ENCODE data around the gene GSG1L. TPM values are rescaled to one million over a fixed set of nuclear protein-coding genes. Genes with fewer than 3 reads are reported as not detected.

The GSG1L gene
- total RNA-seq, 1 donor from 2014 or later, result 1.4 TPM

DNA sequence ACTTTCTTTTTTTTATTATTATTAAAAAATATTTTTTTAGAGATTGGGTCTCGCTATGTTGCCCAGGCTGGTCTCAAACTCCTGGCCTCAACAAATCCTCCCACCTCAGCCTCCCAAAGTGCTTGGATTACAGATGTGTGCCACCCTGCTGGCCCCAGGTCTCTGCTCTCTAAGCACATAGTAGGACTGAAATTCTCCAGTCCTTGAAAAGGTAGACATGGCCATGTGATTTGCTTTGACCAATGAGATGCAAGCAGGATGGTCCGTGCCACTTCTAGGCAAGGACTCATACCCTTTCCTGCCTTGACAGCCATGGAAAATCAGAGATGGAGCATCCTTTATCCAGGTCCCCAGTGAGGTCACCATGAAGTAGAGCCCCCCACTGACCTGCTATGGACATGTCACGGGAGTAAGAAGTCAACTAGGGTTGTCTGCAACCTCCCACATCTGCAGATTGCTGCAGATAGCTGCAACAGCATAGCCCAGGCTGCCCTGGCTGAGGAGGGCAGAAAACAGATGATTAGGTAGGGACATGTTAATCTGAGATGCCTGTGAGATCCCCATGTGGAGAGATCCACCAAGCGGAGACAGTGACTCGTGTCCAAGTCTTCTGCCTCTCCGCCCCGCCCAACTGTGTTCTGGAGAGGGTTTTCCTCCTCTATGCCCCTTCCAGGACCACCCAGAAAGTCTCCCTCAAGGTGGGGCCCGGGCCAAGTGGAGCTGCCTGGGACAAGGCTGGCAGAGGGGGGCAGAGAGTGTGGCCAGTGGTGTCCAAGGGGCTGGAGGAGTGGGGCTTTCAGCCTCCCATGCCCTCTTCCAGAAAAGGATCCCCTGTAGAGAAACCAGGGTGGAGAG lies 11.0 kb downstream of the GSG1L start:
- Mint-ChIP-seq H3K4me1 (ENCODE audit: unreplicated experiment) (peaks cover 5% of the 10 kb centered on the region), H3K27me3 (peaks cover 23% of the 10 kb centered on the region), H3K27ac (no peak overlapping the region), H3K9me3 (no peaks in the 10 kb centered on the region), H3K4me3 (no peak overlapping the region), H3K36me3 (no peaks in the 10 kb centered on the region)
- TF ChIP-seq, protein P1, sequence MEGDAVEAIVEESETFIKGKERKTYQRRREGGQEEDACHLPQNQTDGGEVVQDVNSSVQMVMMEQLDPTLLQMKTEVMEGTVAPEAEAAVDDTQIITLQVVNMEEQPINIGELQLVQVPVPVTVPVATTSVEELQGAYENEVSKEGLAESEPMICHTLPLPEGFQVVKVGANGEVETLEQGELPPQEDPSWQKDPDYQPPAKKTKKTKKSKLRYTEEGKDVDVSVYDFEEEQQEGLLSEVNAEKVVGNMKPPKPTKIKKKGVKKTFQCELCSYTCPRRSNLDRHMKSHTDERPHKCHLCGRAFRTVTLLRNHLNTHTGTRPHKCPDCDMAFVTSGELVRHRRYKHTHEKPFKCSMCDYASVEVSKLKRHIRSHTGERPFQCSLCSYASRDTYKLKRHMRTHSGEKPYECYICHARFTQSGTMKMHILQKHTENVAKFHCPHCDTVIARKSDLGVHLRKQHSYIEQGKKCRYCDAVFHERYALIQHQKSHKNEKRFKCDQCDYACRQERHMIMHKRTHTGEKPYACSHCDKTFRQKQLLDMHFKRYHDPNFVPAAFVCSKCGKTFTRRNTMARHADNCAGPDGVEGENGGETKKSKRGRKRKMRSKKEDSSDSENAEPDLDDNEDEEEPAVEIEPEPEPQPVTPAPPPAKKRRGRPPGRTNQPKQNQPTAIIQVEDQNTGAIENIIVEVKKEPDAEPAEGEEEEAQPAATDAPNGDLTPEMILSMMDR (conservative IDR thresholded peaks at IDR 0.05), result no peak
- no peak for DNase-seq (ENCODE audit: extremely low spot score, unreplicated experiment)

DNA sequence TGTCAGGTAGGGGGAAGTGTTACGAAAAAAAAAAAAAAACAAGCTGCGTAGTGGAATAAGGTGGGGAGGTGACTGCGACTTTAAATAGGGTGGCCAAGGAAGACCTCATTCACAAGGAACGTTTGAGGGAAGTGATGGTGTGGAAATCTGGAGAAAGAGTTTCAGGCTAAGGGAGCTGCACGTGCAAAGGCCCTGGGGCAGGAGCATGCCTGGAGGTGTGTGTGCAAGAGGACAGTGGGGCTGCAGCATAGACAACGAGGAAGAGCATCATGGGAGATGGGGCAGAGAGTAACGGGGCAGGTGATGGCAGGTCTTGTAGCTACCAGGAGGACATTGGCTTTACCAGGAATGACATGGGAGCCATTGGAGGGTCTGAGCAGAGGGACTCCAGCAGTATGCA lies 12.0 kb downstream of the GSG1L start:
- Mint-ChIP-seq H3K4me3 (no peak overlapping the region), H3K27me3 (peaks cover 19% of the 10 kb centered on the region), H3K9me3 (no peaks in the 10 kb centered on the region), H3K4me1 (ENCODE audit: unreplicated experiment) (peaks cover 5% of the 10 kb centered on the region), H3K27ac (no peak overlapping the region), H3K36me3 (no peaks in the 10 kb centered on the region)
- no peak for DNase-seq (ENCODE audit: extremely low spot score, unreplicated experiment)
- TF ChIP-seq, protein P1 (conservative IDR thresholded peaks at IDR 0.05), result no peak

GRCh38 chr16:28042811-28043210 lies 20.7 kb downstream of the GSG1L start:
- DNase-seq (ENCODE audit: extremely low spot score, unreplicated experiment), result no peak

GRCh38 chr16:28041615-28042014 lies 21.9 kb downstream of the GSG1L start:
- no peak for DNase-seq (ENCODE audit: extremely low spot score, unreplicated experiment)
- Mint-ChIP-seq H3K4me3 (no peak overlapping the region), H3K4me1 (ENCODE audit: unreplicated experiment) (peaks cover 2% of the 10 kb centered on the region), H3K27ac (no peak overlapping the region), H3K36me3 (no peaks in the 10 kb centered on the region), H3K9me3 (no peaks in the 10 kb centered on the region), H3K27me3 (peaks cover 21% of the 10 kb centered on the region)
- TF ChIP-seq, protein P1 (conservative IDR thresholded peaks at IDR 0.05), result no peak

More at GRCh38 chr16:28042811-28043210, 20.7 kb downstream of the GSG1L start:
- Mint-ChIP-seq H3K4me1 (ENCODE audit: unreplicated experiment) (no peaks in the 10 kb centered on the region), H3K27me3 (peaks cover 19% of the 10 kb centered on the region), H3K9me3 (no peaks in the 10 kb centered on the region), H3K36me3 (no peaks in the 10 kb centered on the region), H3K27ac (no peak overlapping the region), H3K4me3 (no peak overlapping the region)
- TF ChIP-seq, protein P1 (conservative IDR thresholded peaks at IDR 0.05), result no peak

GRCh38 chr16:28040039-28040438 lies 23.5 kb downstream of the GSG1L start:
- Mint-ChIP-seq H3K4me1 (ENCODE audit: unreplicated experiment) (peaks cover 6% of the 10 kb centered on the region), H3K27me3 (peaks cover 22% of the 10 kb centered on the region), H3K27ac (no peak overlapping the region), H3K4me3 (no peak overlapping the region), H3K9me3 (no peaks in the 10 kb centered on the region), H3K36me3 (no peaks in the 10 kb centered on the region)
- no peak for DNase-seq (ENCODE audit: extremely low spot score, unreplicated experiment)
- TF ChIP-seq, protein P1 (conservative IDR thresholded peaks at IDR 0.05), result no peak
